ENCODE results near the gene SMC4.
A peak's percentile ranks its signal among the peaks of the same experiment; 100 is the strongest.

The SMC4 gene

GRCh38 chr3:160403028-160403545 lies 3.6 kb downstream of the SMC4 start:
- peak overlapping the region; percentile 81 for H3K4me3 ChIP-seq (ENCODE audit: low read length)
- DNase-seq (ENCODE audit: low read depth), result no peak
- no peak for TF ChIP-seq CTCF (conservative IDR thresholded peaks at IDR 0.05; ENCODE audit: low read length)

- peak overlapping the region; percentile 13 for H3K4me3 ChIP-seq (ENCODE audit: low read length)
- no peak for DNase-seq (ENCODE audit: low read depth)
- TF ChIP-seq CTCF (conservative IDR thresholded peaks at IDR 0.05; ENCODE audit: low read length), result no peak
Observed at GRCh38 chr3:160403796-160404470, 4.5 kb downstream of the SMC4 start.

GRCh38 chr3:160409812-160410610 lies 10.6 kb downstream of the SMC4 start:
- no peak for TF ChIP-seq CTCF (conservative IDR thresholded peaks at IDR 0.05; ENCODE audit: low read length)
- no peak for DNase-seq (ENCODE audit: low read depth)
- no peak overlapping the region for H3K4me3 ChIP-seq (ENCODE audit: low read length)

GRCh38 chr3:160412477-160412876 lies 13.0 kb downstream of the SMC4 start:
- no peak for TF ChIP-seq CTCF (conservative IDR thresholded peaks at IDR 0.05; ENCODE audit: low read length)
- no peak for DNase-seq (ENCODE audit: low read depth)
- no peak overlapping the region for H3K4me3 ChIP-seq (ENCODE audit: low read length)

- peak; percentile 84 for DNase-seq (ENCODE audit: low read depth)
- TF ChIP-seq CTCF (conservative IDR thresholded peaks at IDR 0.05; ENCODE audit: low read length), result peak; percentile 95
- H3K4me3 ChIP-seq (ENCODE audit: low read length), result no peak overlapping the region
Observed at GRCh38 chr3:160413613-160414248, 14.3 kb downstream of the SMC4 start.

- TF ChIP-seq CTCF (conservative IDR thresholded peaks at IDR 0.05; ENCODE audit: low read length), result no peak
- H3K4me3 ChIP-seq (ENCODE audit: low read length), result no peak overlapping the region
- no peak for DNase-seq (ENCODE audit: low read depth)
Observed at GRCh38 chr3:160417311-160417710, 17.9 kb downstream of the SMC4 start.

Measured in AG10803 (cell line).